Esophagus squamous epithelium (tissue), 4 donors: Measurements from ENCODE around the gene CREM.

Source experiments
- CTCF ChIP-seq, 6 experiments: fragments of 450-650 bp in 4 of 6; fragments of 200-600 bp in 2 of 6; sonication (generic) in 2 of 6; IDR thresholded peaks; one replicate each; pipeline ENCODE4 v1.5.1; 2016 to 2019; ENCODE audit warnings: antibody characterized with exemption in 6 of 6, mild to moderate bottlenecking in 4 of 6, moderate library complexity in 4 of 6
- POLR2A ChIP-seq, 4 donors: fragments of 450-650 bp; IDR thresholded peaks; one replicate each; pipeline ENCODE4 v1.6.1; 2017; ENCODE audit warnings: antibody characterized with exemption in 4 of 4, mild to moderate bottlenecking in 4 of 4, moderate library complexity in 3 of 4

GRCh38 chr10:35219891-35220890 lies 93.5 kb downstream of the CREM start:
- TF ChIP-seq POLR2A (IDR thresholded peaks at IDR 0.05), result no peak
- TF ChIP-seq CTCF (IDR thresholded peaks at IDR 0.05), result no peak
